EL (cell line): ENCODE results near the gene MINAR1.
A peak's percentile ranks its signal among the peaks of the same experiment; 100 is the strongest.
"Not testable (repeated sequence)": the region's sequence is repeated elsewhere in the genome, so short reads cannot be mapped to it uniquely, and the experiment has no call there.

ENCODE experiments used
- DNase-seq: peaks from one replicate; pipeline ENCODE4 v3.0.0-alpha.2; 2016

The MINAR1 gene, protein sequence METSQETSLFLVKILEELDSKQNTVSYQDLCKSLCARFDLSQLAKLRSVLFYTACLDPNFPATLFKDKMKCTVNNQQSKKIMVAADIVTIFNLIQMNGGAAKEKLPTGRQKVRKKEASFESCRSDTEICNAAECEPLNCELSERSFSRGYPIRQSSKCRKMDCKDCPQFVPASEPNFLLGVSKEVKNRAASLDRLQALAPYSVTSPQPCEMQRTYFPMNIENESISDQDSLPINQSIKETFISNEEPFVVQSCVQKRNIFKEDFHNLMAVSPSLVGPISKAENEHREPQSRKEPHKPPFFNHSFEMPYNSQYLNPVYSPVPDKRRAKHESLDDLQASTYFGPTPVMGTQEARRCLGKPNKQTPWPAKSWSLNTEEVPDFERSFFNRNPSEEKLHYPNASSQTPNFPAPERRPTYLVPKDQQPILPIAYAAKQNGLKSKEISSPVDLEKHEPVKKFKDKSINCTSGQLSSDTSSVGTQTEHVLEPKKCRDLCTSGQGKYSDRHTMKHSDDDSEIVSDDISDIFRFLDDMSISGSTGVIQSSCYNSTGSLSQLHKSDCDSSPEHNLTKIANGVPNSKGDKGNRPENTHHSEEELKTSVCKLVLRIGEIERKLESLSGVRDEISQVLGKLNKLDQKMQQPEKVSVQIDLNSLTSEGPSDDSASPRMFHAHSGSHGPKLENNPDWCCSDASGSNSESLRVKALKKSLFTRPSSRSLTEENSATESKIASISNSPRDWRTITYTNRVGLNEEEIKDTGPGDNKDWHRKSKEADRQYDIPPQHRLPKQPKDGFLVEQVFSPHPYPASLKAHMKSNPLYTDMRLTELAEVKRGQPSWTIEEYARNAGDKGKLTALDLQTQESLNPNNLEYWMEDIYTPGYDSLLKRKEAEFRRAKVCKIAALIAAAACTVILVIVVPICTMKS

GRCh38 chr15:79431636-79432344 lies at the start of gene MINAR1:
MINAR1 (plus strand) TSS chr15:79432336; CDS start chr15:79456148, 23,812 bp downstream.
- DNase-seq, result peak; percentile 65

DNA sequence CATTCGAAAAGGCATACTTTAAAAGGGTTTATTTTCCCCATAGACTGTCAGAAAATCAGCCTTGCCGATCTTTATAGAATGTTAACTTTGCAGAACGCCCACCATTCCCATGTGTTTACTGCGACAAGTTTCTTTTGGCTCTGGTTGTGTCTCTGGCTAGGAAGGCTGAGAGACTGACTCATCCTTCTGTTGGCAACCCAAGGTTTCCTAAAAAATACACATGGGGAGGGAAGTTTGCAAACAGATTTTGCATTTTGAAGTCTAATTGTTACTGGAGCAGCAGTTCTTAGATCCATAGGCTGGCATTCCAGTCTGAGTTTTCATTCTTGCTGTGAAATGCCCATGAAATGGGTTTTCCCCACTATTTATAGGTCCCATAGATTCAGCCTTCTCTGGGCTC lies 37.9 kb upstream of the MINAR1 start:
- peak; percentile 31 for DNase-seq

DNA sequence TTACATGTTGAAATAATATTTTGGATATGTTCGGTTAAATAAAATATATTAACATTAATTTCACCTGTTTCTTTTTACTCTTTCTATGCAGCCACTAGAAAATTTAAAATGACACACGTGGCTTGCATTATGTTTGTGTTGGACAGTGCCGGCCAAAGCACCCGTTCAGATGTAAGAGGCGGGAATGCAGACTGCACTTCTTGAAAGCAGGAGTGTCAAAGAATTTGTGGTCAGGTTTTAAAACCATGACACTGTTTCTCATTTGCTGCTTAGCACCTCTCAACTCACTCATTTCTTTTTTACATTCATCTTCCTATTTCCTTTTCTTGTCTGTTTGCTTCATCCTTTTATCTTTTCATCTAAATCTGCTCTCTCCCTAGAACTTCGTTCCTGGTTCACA lies 35.3 kb upstream of the MINAR1 start:
- no peak for DNase-seq

GRCh38 chr15:79397269-79397910 lies 34.7 kb upstream of the MINAR1 start:
- DNase-seq, result no peak

DNA sequence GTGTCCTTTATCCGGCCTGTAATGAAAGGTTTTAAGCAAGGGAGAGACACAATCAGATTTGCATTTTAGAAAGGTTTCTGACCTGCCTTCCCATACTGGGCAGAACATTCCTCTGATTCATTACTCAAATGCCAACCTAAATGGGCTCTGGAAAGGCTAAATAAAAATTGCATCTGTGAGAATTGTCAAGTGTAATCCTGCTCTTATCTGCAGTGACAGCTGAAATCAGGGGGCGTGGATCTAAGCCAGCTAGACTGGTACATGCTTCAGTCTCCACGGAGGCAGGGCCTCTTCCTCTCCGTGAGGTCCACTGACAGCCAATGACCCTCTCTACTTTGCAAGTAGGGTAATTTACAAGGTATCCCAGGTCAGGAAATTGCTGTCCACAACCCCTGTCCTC lies 32.5 kb upstream of the MINAR1 start:
- DNase-seq, result no peak

DNA sequence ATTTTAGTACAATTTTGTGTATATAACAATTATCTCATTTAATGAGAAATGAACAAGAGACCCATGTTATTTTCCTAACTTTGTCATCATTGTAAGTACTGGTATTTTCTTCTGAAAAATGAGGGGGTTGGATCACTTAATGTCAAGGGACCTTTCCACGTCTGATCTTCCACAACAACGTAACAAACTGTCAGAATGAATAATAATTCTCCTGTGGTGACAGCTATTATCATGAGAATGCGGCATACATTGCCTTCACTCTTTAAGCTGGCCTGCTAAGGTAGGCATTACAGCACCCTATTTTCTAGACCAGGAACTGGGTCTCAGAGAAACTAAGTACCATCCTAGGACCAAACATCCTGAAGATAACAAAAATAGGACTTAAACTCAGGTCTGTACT lies 31.5 kb upstream of the MINAR1 start:
- DNase-seq, result no peak

- no peak for DNase-seq
Observed at GRCh38 chr15:79401301-79401700, 30.8 kb upstream of the MINAR1 start.

DNA sequence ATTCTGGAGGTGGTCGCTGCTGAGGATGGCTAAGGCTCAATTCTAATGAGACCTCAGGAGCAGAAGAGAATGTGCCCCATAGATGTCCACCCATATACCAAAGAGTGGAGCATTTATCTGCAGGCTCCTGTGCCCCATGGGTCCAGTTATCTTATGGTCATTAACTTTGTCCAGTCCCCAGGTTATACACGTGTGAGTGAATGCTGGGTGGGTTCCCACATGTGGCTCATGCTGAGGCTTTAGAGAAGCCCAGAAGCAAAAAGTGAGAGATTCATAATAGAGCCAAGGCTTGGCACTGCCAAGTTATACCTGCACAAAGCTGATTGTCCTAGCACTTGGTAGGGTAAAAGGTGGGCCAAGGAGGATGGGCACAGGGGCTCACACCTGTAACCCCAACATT lies 30.0 kb upstream of the MINAR1 start:
- no peak for DNase-seq

DNA sequence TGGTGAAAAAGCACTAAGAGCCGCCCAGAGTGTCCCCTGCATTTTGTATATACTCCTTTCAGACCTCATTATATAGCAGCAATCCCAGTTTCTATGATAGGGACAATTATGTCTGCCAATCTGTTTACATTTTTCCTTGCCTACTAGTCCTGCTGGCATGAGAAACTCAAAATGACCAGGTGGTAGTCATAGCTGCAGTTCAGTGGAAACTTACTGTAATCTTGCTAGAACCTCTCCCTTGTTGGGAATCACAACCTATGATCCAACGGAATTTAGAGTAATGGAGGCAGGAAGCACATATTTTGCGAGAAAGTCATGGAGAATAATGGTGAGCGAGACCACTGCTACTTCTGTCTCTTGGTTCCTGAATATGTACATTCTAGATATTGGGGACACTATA lies 28.6 kb upstream of the MINAR1 start:
- DNase-seq, result peak; percentile 41

DNA sequence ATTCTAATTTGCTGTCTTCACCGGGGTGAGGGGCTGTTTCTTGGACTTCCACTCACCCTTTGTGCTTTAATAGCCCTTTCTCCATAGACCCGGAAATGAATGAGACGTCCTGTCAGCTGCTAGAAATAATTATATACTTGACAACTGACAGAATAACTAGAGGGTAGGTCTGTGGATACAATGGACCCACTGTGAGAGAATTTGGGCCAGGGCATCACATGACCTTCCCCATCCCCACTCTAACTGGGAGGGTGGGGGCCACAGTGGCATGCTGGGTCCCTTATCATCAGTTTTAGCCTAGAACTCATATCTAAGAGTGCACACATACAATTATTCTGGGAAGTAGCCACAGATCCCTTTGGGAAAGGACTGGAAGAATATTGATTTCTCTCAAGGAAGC lies 25.9 kb upstream of the MINAR1 start:
- DNase-seq, result no peak

GRCh38 chr15:79408041-79408440 lies 24.1 kb upstream of the MINAR1 start:
- DNase-seq, result peak; percentile 42

DNA sequence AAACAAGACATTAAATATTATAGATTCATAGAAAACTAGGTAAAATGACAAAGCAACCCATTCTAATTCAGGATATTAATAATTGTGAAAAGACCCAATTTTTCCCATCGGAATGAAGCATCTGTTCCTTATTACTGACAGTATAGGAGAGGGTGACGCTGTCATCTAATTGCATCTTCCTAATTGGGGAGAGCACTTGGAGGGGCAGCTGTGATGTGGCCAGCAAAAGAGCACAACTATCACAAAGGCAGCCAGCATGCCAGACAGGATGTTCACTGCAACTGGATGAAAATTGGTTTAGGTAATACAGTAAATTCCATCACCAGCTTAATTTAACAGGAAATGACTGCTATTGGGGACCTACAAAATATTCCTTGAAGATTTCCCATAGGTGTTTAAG lies 21.9 kb upstream of the MINAR1 start:
- DNase-seq, result no peak

GRCh38 chr15:79412010-79412409 lies 20.1 kb upstream of the MINAR1 start:
- no peak for DNase-seq

DNA sequence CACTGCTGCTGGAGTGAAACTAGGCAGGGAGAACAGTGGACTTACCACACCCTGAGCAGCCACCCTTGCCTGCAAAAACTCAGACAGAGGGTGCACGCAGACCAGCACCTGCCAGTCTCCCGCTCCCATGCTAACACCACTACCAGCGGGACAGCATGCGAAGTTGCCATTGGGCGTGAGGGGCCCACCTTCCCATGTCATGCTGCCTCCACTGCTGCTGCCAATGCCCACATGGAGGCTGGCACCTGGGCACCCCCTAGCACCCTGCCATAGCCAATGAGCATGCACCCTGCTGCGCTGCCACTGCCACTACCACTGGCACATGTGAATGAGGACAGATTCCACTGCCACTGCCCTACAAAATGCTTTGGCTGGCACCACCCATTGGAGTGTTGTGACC lies 19.7 kb upstream of the MINAR1 start:
- no peak for DNase-seq

- DNase-seq, result no peak
Observed at GRCh38 chr15:79416876-79417275, 15.3 kb upstream of the MINAR1 start.

DNA sequence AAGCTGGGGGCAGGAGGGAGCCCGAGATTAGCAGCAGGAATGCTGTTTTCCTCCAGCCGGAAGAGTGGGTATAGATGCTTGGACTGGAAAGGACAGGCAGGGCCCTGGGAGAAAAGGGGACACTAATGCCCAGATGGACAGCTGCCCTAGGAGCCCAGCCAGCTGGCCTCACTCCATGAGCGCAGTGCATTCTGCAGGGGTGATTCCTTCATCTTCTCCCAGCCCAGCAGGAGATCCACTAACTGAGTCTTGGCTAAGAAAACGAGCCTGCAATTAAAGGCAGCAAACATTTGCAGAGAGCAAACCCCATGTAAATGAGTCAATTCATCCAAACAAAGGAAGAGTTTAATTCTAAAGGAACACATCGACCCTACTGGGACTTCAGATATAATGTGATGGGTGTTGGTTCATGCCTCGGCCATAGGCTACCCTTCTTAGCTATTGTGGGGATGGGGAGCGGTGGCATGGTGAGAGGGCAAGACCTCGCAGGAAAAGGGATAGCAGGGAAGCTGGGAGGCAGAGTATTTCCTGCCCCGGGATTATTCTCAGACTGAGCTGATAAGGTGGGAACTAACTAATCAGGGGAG lies 13.3 kb upstream of the MINAR1 start:
- DNase-seq, result no peak

- DNase-seq, result no peak
Observed at GRCh38 chr15:79425591-79426295, 6.4 kb upstream of the MINAR1 start.

GRCh38 chr15:79426899-79427298 lies 5.2 kb upstream of the MINAR1 start:
- DNase-seq, result not testable (repeated sequence)

DNA sequence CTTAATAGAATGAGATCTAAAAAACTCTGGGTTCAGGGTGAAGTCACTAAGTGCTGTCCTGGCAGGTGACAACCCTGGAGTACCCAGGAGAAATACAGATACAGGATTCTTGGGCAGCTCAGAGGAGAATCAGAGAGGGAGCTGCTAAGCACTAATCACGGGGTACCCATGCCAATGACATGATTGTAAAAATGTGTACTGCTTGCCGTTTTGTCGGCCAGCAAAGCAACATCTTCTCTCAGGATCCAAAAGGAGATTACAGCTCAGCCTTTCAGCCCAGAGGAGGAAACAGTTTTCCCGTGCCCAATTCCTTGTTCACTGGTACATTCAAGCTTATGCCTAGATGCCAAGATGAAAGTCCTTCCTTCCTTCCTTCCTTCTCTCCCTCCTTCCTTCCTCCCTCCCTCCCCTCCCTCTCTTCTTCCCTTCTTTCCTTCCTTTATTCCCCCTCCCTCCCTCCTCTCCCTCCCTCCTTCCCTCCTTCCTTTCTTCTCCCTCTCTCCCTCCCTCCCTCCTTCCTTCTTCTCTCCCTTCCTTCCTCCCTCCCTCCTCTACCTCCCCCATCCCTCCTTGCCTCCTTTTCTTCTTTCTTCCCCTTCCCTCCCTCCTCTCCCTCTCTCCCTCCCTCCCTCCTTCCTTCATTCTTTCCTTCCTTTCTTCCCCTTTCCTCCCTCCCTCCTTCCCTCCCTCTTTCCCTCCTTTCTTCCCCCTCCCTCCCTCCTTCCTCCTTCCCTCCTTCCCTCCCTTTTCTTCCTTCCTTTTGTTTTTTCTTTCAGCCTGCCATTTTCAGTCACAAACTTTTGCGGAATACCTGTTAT lies 4.1 kb upstream of the MINAR1 start:
- no peak for DNase-seq

DNA sequence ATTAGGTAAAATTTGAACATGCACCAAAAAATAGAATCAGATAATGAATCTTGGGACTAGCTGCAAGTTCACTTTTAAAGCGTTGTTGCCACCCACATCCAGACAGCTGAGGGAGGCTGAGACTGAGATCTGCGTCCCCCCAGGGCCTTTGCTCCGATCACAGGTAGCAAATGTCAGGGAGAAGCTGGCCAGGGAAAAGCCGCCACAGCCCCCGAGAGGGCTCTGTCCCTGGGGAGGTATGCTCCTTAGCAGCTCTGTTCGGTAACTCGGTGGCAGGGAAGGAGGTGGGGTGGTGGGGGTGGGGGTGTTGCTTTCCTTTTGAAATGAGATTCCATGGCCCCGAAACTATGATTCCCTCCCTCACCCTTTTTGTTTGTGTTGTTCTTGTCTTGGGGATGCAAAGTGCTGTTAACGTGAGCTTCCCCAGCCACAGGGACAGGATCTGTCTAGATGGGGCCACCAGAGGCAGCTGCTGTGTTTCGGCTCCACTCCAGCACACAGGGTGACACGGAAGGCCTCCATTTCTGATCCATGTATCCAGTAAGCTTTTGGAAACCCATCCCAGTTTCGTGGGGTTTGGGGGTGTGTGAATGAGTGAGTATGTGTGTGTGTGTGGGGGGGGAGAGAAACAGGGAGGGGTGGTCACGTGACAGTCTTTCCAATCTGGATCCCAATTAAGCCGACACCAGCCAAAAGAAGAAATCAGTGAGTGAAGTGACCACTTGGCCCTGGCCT lies 1.1 kb upstream of the MINAR1 start:
- no peak for DNase-seq
